Right ventricle myocardium inferior (tissue), 1 donor: ENCODE data around the gene PMP22. TPM values are rescaled to one million over a fixed set of nuclear protein-coding genes. Genes with fewer than 3 reads are reported as not detected.

Source experiments
- ATAC-seq: fragments of 200-7000 bp; cut with Tn5 transposase; one replicate; pipeline ENCODE4 v1.9.1; 2020; ENCODE audit warnings: mild to moderate bottlenecking, moderate library complexity
- DNase-seq: peaks from one replicate; pipeline ENCODE4 v3.0.0; 2021; ENCODE audit errors: missing footprints
- intact Hi-C: fragments of 100-400 bp; cut with DNase I; formaldehyde crosslinking; loops from one replicate; pipeline ENCODE4 v1.11.0; 2022
- long read RNA-seq: library from polyadenylated mRNA; unstranded; transcript quantifications from one replicate; pipeline ENCODE4 v2.0.0, GENCODE V29; 2021
- total RNA-seq: library from RNA; stranded (reverse); fragmentation: NEBNext Ultra II Directional; extraction: Animal tissue kit (Norgen Biotek cat#: 25700); gene quantifications from one replicate; pipeline ENCODE4 v1.2.1, GENCODE V29; 2021
- donor health status: DM: no; HTN: yes; CAD: no; lungs with severe emphysema.

PMP22 gene
- 198 TPM for total RNA-seq
- long read RNA-seq, transcript PMP22-203 (5 exons, 1,817 nt), result major isoform, 75 of 162 reads
- long read RNA-seq, transcript PMP22-201 (5 exons, 1,861 nt), result minor isoform, 69 of 162 reads
- long read RNA-seq, partial matches to known transcripts, result 4 of 162 reads
- long read RNA-seq, other reads (novel, unspliced or antisense), result 8 of 162 reads

- ATAC-seq (no peak), DNase-seq (no peak)
- intact Hi-C loops, result no loop called here
These were observed at the start of gene PMP22 for GRCh38 chr17:15265131-15265530. Gene PMP22, minus strand, starts transcription at chr17:15265326. Its CDS starts 4,599 bp downstream, at chr17:15260727.

GRCh38 chr17:15311996-15312395 lies 46.9 kb upstream of the PMP22 start:
- intact Hi-C loops, result no loop called here
- ATAC-seq, result no peak
- DNase-seq, result no peak

- DNase-seq, result no peak
- no peak for ATAC-seq
- intact Hi-C loops, result no loop called here
These were observed 44.7 kb upstream of the PMP22 start for GRCh38 chr17:15309793-15310192.

GRCh38 chr17:15309236-15309635 lies 44.1 kb upstream of the PMP22 start:
- DNase-seq (no peak), ATAC-seq (no peak)
- intact Hi-C loops, result no loop called here

GRCh38 chr17:15308758-15309157 lies 43.6 kb upstream of the PMP22 start:
- DNase-seq (no peak), ATAC-seq (no peak)
- intact Hi-C loops, result no loop called here

- DNase-seq (no peak), ATAC-seq (no peak)
- intact Hi-C loops, result no loop called here
These were observed 42.6 kb upstream of the PMP22 start for GRCh38 chr17:15307710-15308111.

GRCh38 chr17:15303851-15304250 lies 38.7 kb upstream of the PMP22 start:
- DNase-seq (no peak), ATAC-seq (no peak)
- intact Hi-C loops, result no loop called here

- intact Hi-C loops, result no loop called here
- ATAC-seq, result no peak
- DNase-seq, result no peak
These were observed 38.1 kb upstream of the PMP22 start for GRCh38 chr17:15303268-15303667.

- DNase-seq, result no peak
- ATAC-seq, result no peak
- intact Hi-C loops, result no loop called here
These were observed 36.7 kb upstream of the PMP22 start for GRCh38 chr17:15301845-15302244.

GRCh38 chr17:15298176-15298575 lies 33.0 kb upstream of the PMP22 start:
- DNase-seq (no peak), ATAC-seq (no peak)
- intact Hi-C loops, result no loop called here

- DNase-seq (no peak), ATAC-seq (peak; percentile 36)
- intact Hi-C loops, result loop anchor here (2.0 kb wide), 1 partner anchor 121 kb away; no protein-coding TSS in a partner anchor
These were observed 28.4 kb upstream of the PMP22 start for GRCh38 chr17:15293558-15293957.

- intact Hi-C loops, result loop anchor here (1.0 to 2.0 kb wide), 2 partner anchors 30 to 123 kb away; no protein-coding TSS in a partner anchor
- DNase-seq (no peak), ATAC-seq (peak; percentile 71)
These were observed 26.7 kb upstream of the PMP22 start for GRCh38 chr17:15291674-15292361.

- no peak for ATAC-seq
- intact Hi-C loops, result loop anchor here (1.0 kb wide), 1 partner anchor 28 kb away; no protein-coding TSS in a partner anchor
These were observed 25.5 kb upstream of the PMP22 start for GRCh38 chr17:15290605-15291004.

GRCh38 chr17:15289285-15290183 lies 24.4 kb upstream of the PMP22 start:
- no peak for DNase-seq
- no peak for ATAC-seq
- intact Hi-C loops, result no loop called here

More at GRCh38 chr17:15290605-15291004, 25.5 kb upstream of the PMP22 start:
- no peak for DNase-seq

GRCh38 chr17:15288859-15289258 lies 23.7 kb upstream of the PMP22 start:
- intact Hi-C loops, result no loop called here
- ATAC-seq (no peak), DNase-seq (no peak)

- intact Hi-C loops, result loop anchor here (1.0 kb wide), 1 partner anchor 21 kb away; no protein-coding TSS in a partner anchor
- DNase-seq, result no peak
- ATAC-seq, result no peak
These were observed 22.6 kb upstream of the PMP22 start for GRCh38 chr17:15287538-15288267.

- ATAC-seq (no peak), DNase-seq (no peak)
- intact Hi-C loops, result no loop called here
These were observed 20.3 kb upstream of the PMP22 start for GRCh38 chr17:15285466-15285865.

GRCh38 chr17:15284537-15284936 lies 19.4 kb upstream of the PMP22 start:
- DNase-seq (no peak), ATAC-seq (no peak)
- intact Hi-C loops, result no loop called here

GRCh38 chr17:15284107-15284506 lies 19.0 kb upstream of the PMP22 start:
- DNase-seq (no peak), ATAC-seq (no peak)
- intact Hi-C loops, result no loop called here
